ENCODE data around the gene LENG8. TPM values are rescaled to one million over a fixed set of nuclear protein-coding genes. Genes with fewer than 3 reads are reported as not detected.
A peak's percentile ranks its signal among the peaks of the same experiment; 100 is the strongest.

The LENG8 gene
- total and polyA plus RNA-seq, 2 of the 13 experiments (the other 11 are each of a cell fraction or from before 2014, with no cell fraction given): 14.3 to 41.9 TPM

GRCh38 chr19:54464630-54465425, 15.8 kb downstream of the LENG8 start (continued):
- TF ChIP-seq ZNF335 (CRISPR knock-in tag; IDR thresholded peaks at IDR 0.05): no peak
- TF ChIP-seq CREB1 (IDR thresholded peaks at IDR 0.05): peak; percentile 73
- TF ChIP-seq CREB1 (CRISPR knock-in tag; IDR thresholded peaks at IDR 0.05): peak; percentile 91
- peak; percentile 81 for TF ChIP-seq ZSCAN20 (CRISPR knock-in tag; IDR thresholded peaks at IDR 0.05; ENCODE audit: borderline replicate concordance)
- TF ChIP-seq ZNF350 (CRISPR knock-in tag; IDR thresholded peaks at IDR 0.05; ENCODE audit: borderline replicate concordance, low read depth): no peak; the same call in 1 of the 2 replicates
- no peak for TF ChIP-seq EED (CRISPR knock-in tag; IDR thresholded peaks at IDR 0.05)
- no peak for TF ChIP-seq ZNF709 (CRISPR knock-in tag; IDR thresholded peaks at IDR 0.05)
- TF ChIP-seq GATAD2A (CRISPR knock-in tag; IDR thresholded peaks at IDR 0.05): peak; percentile 14; the same call in 1 of the 2 replicates
- TF ChIP-seq, protein P1, sequence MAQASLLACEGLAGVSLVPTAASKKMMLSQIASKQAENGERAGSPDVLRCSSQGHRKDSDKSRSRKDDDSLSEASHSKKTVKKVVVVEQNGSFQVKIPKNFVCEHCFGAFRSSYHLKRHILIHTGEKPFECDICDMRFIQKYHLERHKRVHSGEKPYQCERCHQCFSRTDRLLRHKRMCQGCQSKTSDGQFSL (CRISPR knock-in tag; IDR thresholded peaks at IDR 0.05): peak; percentile 89
- 0 out of 2 replicates have a peak, but pooled peaks have one; percentile 28 for TF ChIP-seq XBP1 (CRISPR knock-in tag; IDR thresholded peaks at IDR 0.05)
- TF ChIP-seq MXI1 (IDR thresholded peaks at IDR 0.05; ENCODE audit: borderline replicate concordance, low read depth, low read length): peak; percentile 50; the same call in 1 of the 3 replicates
- TF ChIP-seq SRF (IDR thresholded peaks at IDR 0.05; ENCODE audit: low read depth, low read length): no peak
- no peak for TF ChIP-seq SIN3B (IDR thresholded peaks at IDR 0.05; ENCODE audit: low read length)
- no peak for TF ChIP-seq HHEX (CRISPR knock-in tag; IDR thresholded peaks at IDR 0.05)
- peak; percentile 89 for TF ChIP-seq RBFOX2 (IDR thresholded peaks at IDR 0.05; ENCODE audit: low read depth, low read length)
- TF ChIP-seq ZFP91 (CRISPR knock-in tag; IDR thresholded peaks at IDR 0.05; ENCODE audit: borderline replicate concordance): peak; percentile 100
- TF ChIP-seq ELF3 (CRISPR knock-in tag; IDR thresholded peaks at IDR 0.05): no peak
- TF ChIP-seq GATAD1 (CRISPR knock-in tag; IDR thresholded peaks at IDR 0.05): peak; percentile 72
- no peak for TF ChIP-seq SAFB2 (CRISPR knock-in tag; IDR thresholded peaks at IDR 0.05; ENCODE audit: borderline replicate concordance, low read depth)
- no peak for TF ChIP-seq HOXA7 (CRISPR knock-in tag; IDR thresholded peaks at IDR 0.05)
- TF ChIP-seq CREM (IDR thresholded peaks at IDR 0.05): peak; percentile 66
- TF ChIP-seq CREM (CRISPR knock-in tag; IDR thresholded peaks at IDR 0.05): no peak
- TF ChIP-seq ERF (CRISPR knock-in tag; IDR thresholded peaks at IDR 0.05): peak; percentile 45; the same call in 1 of the 2 replicates
- TF ChIP-seq, protein P2, sequence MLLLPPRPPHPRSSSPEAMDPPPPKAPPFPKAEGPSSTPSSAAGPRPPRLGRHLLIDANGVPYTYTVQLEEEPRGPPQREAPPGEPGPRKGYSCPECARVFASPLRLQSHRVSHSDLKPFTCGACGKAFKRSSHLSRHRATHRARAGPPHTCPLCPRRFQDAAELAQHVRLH (CRISPR knock-in tag; IDR thresholded peaks at IDR 0.05; ENCODE audit: borderline replicate concordance, low read depth): no peak
- no peak for TF ChIP-seq DR1 (CRISPR knock-in tag; IDR thresholded peaks at IDR 0.05)
- TF ChIP-seq SNAPC4 (CRISPR knock-in tag; IDR thresholded peaks at IDR 0.05): no peak

Data from HepG2 (cell line).